ENCODE data around the gene KCNQ1. TPM values are rescaled to one million over a fixed set of nuclear protein-coding genes. Genes with fewer than 3 reads are reported as not detected.

Gene KCNQ1
- total RNA-seq, 1 experiment from 2014 or later = 2.5 TPM

DNA sequence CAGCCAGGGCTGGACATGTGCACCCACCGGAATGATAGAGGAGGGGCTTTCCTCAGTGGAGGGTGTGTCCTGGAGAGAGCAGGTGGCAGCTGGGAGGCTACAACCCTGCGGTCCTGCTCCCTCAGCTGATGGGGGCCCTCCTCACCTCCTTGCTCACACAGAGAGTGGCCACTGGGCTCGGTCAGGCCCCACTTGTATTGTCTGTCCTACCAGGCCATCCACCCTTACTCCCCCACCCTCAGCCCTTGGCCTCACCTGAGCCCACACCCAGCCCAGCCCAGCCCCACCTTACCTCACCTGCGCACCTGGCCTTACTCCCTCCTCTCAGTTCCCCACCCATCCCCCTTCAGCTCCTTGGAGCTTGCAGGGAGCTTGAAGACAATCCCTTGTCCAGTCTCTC is 3.6 kb upstream of the KCNQ1 start (continued):
- TF ChIP-seq FOXP1 (CRISPR knock-in tag; IDR thresholded peaks at IDR 0.05; ENCODE audit: borderline replicate concordance) = no peak
- TF ChIP-seq ZNF138 (CRISPR knock-in tag; conservative IDR thresholded peaks at IDR 0.05) = no peak

DNA sequence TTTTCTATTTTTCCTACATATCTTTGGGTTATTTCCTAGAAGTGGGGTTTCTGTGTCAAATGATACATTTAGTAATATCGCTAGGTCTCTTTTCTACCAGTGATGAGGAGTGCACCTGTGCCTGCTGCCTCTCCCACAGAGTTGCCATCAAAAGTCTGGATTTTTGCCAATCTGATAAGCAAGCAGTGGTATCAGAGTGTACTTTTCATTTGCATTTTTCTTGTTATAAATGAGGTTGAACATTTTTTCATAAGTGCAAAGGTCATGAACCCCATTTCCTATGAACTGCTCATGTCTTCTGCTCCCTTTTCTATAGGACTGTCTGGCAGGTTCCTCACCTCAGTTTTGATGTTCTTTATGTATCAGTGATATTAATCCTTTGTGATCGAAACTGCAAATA is 2.2 kb upstream of the KCNQ1 start:
- no peak overlapping the region for H3K27ac Mint-ChIP-seq
- ATAC-seq (no peak), DNase-seq (ENCODE audit: low spot score) (no peak)
- H3K27me3 Mint-ChIP-seq (ENCODE audit: low read depth) = peaks cover 86% of the 10 kb centered on the region
- peaks cover 3% of the 10 kb centered on the region for H3K4me1 Mint-ChIP-seq
- ChIA-PET CTCF (interaction anchor here (1.4 kb wide), 1 partner anchor 449 kb away, joined by 3 read pairs; no protein-coding TSS in a partner anchor), POLR2A (no interaction called here)
- TF ChIP-seq KAT7 (CRISPR knock-in tag; IDR thresholded peaks at IDR 0.05; ENCODE audit: borderline replicate concordance) = no peak
- TF ChIP-seq, protein P1, sequence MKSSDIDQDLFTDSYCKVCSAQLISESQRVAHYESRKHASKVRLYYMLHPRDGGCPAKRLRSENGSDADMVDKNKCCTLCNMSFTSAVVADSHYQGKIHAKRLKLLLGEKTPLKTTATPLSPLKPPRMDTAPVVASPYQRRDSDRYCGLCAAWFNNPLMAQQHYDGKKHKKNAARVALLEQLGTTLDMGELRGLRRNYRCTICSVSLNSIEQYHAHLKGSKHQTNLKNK (CRISPR knock-in tag; IDR thresholded peaks at IDR 0.05) = no peak
- no peak for TF ChIP-seq CREB1 (CRISPR knock-in tag; IDR thresholded peaks at IDR 0.05)
- TF ChIP-seq, protein P2, sequence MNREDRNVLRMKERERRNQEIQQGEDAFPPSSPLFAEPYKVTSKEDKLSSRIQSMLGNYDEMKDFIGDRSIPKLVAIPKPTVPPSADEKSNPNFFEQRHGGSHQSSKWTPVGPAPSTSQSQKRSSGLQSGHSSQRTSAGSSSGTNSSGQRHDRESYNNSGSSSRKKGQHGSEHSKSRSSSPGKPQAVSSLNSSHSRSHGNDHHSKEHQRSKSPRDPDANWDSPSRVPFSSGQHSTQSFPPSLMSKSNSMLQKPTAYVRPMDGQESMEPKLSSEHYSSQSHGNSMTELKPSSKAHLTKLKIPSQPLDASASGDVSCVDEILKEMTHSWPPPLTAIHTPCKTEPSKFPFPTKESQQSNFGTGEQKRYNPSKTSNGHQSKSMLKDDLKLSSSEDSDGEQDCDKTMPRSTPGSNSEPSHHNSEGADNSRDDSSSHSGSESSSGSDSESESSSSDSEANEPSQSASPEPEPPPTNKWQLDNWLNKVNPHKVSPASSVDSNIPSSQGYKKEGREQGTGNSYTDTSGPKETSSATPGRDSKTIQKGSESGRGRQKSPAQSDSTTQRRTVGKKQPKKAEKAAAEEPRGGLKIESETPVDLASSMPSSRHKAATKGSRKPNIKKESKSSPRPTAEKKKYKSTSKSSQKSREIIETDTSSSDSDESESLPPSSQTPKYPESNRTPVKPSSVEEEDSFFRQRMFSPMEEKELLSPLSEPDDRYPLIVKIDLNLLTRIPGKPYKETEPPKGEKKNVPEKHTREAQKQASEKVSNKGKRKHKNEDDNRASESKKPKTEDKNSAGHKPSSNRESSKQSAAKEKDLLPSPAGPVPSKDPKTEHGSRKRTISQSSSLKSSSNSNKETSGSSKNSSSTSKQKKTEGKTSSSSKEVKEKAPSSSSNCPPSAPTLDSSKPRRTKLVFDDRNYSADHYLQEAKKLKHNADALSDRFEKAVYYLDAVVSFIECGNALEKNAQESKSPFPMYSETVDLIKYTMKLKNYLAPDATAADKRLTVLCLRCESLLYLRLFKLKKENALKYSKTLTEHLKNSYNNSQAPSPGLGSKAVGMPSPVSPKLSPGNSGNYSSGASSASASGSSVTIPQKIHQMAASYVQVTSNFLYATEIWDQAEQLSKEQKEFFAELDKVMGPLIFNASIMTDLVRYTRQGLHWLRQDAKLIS (CRISPR knock-in tag; IDR thresholded peaks at IDR 0.05; ENCODE audit: borderline replicate concordance) = no peak
- no peak for TF ChIP-seq RELA (CRISPR knock-in tag; IDR thresholded peaks at IDR 0.05; ENCODE audit: borderline replicate concordance)
- H3K9me3 Mint-ChIP-seq = peaks cover 5% of the 10 kb centered on the region
- no peak overlapping the region for H3K4me3 Mint-ChIP-seq
- no peaks in the 10 kb centered on the region for H3K36me3 Mint-ChIP-seq

DNA sequence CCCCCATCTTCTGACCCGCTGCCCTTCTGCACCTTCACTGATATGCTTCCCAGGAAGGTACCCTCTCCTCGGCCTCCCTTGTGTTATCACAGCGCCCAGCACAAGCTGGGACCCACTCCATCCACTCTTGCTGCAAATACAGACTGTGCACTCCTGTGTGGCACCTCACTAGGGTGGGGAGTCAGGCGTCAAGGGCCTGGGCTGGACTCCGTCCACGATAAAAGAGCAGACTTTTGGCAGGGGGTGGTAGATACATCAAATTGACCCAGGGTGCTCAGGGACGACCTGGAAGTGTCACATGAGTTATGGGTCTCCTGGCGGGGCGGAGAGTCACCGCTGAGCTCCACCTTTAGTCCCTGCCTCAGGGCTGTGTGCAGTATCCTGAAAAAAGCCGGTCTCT is 1.4 kb upstream of the KCNQ1 start:
- no peak overlapping the region for H3K4me3 Mint-ChIP-seq
- POLR2A ChIA-PET = no interaction called here
- no peaks in the 10 kb centered on the region for H3K36me3 Mint-ChIP-seq
- no peak for DNase-seq (ENCODE audit: low spot score)
- TF ChIP-seq ELF4 (CRISPR knock-in tag; IDR thresholded peaks at IDR 0.05; ENCODE audit: low read depth) (no peak), CBFB (CRISPR knock-in tag; IDR thresholded peaks at IDR 0.05; ENCODE audit: low read depth) (no peak), IRF2 (CRISPR knock-in tag; IDR thresholded peaks at IDR 0.05; ENCODE audit: borderline replicate concordance, low read depth) (no peak), EMX1 (CRISPR knock-in tag; IDR thresholded peaks at IDR 0.05) (no peak)
- H3K9me3 Mint-ChIP-seq = peaks cover 5% of the 10 kb centered on the region
- ATAC-seq = no peak
- CTCF ChIA-PET = interaction anchor here (0.6 to 1.4 kb wide), 4 partner anchors 23 to 448 kb away, joined by 3 to 4 read pairs (median 4); no protein-coding TSS in a partner anchor
- peaks cover 86% of the 10 kb centered on the region for H3K27me3 Mint-ChIP-seq (ENCODE audit: low read depth)
- H3K27ac Mint-ChIP-seq = no peak overlapping the region
- H3K4me1 Mint-ChIP-seq = peaks cover 3% of the 10 kb centered on the region

DNA sequence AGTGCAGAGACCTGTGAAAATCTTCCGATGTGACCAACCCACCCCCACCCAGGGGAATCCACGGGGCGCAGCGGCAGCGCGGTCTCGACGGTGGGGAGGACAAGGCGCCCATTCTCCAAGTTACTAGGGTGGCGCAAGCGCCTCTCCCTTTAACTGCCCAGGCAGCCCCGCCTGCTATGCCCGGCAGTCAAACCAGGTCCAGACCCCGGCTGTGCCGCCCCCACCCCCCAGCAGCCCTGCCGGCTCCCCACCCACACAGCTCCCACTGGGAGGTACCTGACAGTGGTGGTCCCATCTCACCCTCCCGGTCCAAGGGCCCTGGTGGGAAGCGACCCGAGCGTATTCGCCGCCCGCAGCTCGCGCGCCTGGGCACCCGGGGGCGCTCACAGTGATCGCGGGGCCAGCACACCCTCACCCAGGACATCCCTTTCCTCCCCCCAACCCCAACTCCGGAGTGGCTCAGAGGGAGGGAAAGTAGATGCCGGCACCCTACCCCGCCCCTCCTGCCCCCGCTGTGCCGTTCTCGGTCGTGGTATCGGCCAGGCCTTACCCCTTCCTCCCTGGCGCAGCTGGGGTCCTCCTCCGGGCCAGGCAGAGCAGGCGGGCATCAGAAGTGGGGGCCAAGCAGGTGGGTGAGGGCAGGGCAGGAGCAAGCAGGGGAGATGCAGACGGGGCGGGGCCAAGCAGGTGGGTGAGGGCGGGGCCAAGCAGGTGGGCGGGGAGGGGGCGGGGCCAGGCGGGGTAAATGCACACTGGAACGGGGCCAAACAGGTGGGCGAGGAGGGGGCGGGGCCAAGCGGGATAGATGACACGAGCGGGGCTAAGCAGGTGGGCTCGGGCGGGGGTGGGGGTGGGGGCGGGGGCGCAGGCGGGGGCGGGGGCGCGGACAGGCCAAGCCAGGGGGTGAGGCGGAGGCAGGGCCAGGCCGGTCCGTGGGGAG is 657 bp upstream of the KCNQ1 start, which contains the start of gene TRPM5:
Gene TRPM5 (minus strand): TSS at position 634 of the 940 bp plus-strand sequence. CDS start 21,478 bp downstream, outside the sequence.
- Mint-ChIP-seq H3K9me3 (peaks cover 5% of the 10 kb centered on the region), H3K36me3 (no peaks in the 10 kb centered on the region), H3K4me3 (peak within 1 kb of the TSS; percentile 76), H3K4me1 (peaks cover 3% of the 10 kb centered on the region), H3K27me3 (ENCODE audit: low read depth) (peaks cover 86% of the 10 kb centered on the region), H3K27ac (no peak within 1 kb of the TSS)
- ChIA-PET CTCF (interaction anchor here (0.8 to 2.0 kb wide), 5 partner anchors 23 to 448 kb away, joined by 3 to 9 read pairs (median 3); no protein-coding TSS in a partner anchor), POLR2A (no interaction called here)
- peak; percentile 82 for DNase-seq (ENCODE audit: low spot score)
- TF ChIP-seq ZNF423 (CRISPR knock-in tag; IDR thresholded peaks at IDR 0.05) (0 out of 2 replicates have a peak, but pooled peaks have one; percentile 20), RELA (CRISPR knock-in tag; IDR thresholded peaks at IDR 0.05; ENCODE audit: borderline replicate concordance) (no peak)
- peak; percentile 57 for ATAC-seq

Measured in WTC11 (cell line).